Measurements from ENCODE around the gene LTO1. TPM values are rescaled to one million over a fixed set of nuclear protein-coding genes. Genes with fewer than 3 reads are reported as not detected.

LTO1 gene
- total RNA-seq, 1 experiment from 2014 or later, result 25.3 TPM

GRCh38 chr11:69677749-69678148, 2.6 kb upstream of the LTO1 start:
- H3K14ac ChIP-seq (ENCODE audit: insufficient read depth, low read length), result no peak overlapping the region
- H3K4me2 ChIP-seq (ENCODE audit: insufficient read depth, insufficient read length, low read length), result no peak overlapping the region
- H3K79me1 ChIP-seq (ENCODE audit: insufficient read depth, low read depth, low read length, poor library complexity, severe bottlenecking), result peaks cover 14% of the 10 kb centered on the region
- Mint-ChIP-seq H3K36me3 (ENCODE audit: insufficient read depth in 1 of 3, low read depth in 3 of 3) (peaks cover 2 to 6% (median 6%) of the 10 kb centered on the region in 3 experiments; a peak in 5 of 7 replicates), H3K9me3 (peaks cover 0 to 2% of the 10 kb centered on the region in 2 experiments; a peak in 3 of 5 replicates), H3K27ac (no peak overlapping the region), H3K27me3 (ENCODE audit: low read depth) (peaks cover 3% of the 10 kb centered on the region), H3K4me1 (peaks cover 6 to 10% of the 10 kb centered on the region in 2 experiments), H3K4me3 (no peak overlapping the region)
- H3K56ac ChIP-seq (ENCODE audit: insufficient read length, low read depth, low read length), result no peak overlapping the region
- no peak for TF ChIP-seq CTCF (conservative IDR thresholded peaks at IDR 0.05)
- H3K27ac ChIP-seq (ENCODE audit: insufficient read length, low read depth, low read length), result no peak overlapping the region
- H2BK20ac ChIP-seq (ENCODE audit: low read depth, low read length, poor library complexity, severe bottlenecking), result no peak overlapping the region
- no peak for DNase-seq
- H4K5ac ChIP-seq (ENCODE audit: insufficient read length, low read depth, low read length), result no peak overlapping the region
- no peak overlapping the region for H2BK15ac ChIP-seq (ENCODE audit: low read depth, low read length)
- H2BK120ac ChIP-seq (ENCODE audit: low read depth, low read length, poor library complexity, severe bottlenecking), result no peak overlapping the region
- no peaks in the 10 kb centered on the region for H3K27me3 ChIP-seq (ENCODE audit: insufficient read depth, low read length)
- H3K4ac ChIP-seq (ENCODE audit: low read depth, low read length), result no peak overlapping the region
- no peaks in the 10 kb centered on the region for H3K9me3 ChIP-seq (ENCODE audit: control insufficient read depth, low read depth, low read length)
- H3K4me1 ChIP-seq (ENCODE audit: insufficient read depth, low read length), result no peaks in the 10 kb centered on the region; the same call in 1 of the 2 replicates
- H3K18ac ChIP-seq (ENCODE audit: insufficient read length, low read depth, low read length), result no peak overlapping the region
- H4K91ac ChIP-seq (ENCODE audit: insufficient read length, low read depth, low read length), result no peak overlapping the region
- H3K23me2 ChIP-seq (ENCODE audit: insufficient read length, low read depth, low read length, poor library complexity, severe bottlenecking), result peaks cover 8% of the 10 kb centered on the region
- peaks cover 10% of the 10 kb centered on the region; the same call in 1 of the 2 replicates for H3K79me2 ChIP-seq (ENCODE audit: insufficient read depth, low read length)
- no peak overlapping the region for H2AFZ ChIP-seq (ENCODE audit: low read length)
- H3K9ac ChIP-seq (ENCODE audit: extremely low read depth, insufficient read length, low read length), result no peak overlapping the region
- no CpG with 5 or more reads among the region's 2 CpGs for WGBS (ENCODE audit: extremely low coverage, insufficient read length, low lambda C conversion rate)
- no peak overlapping the region for H3K23ac ChIP-seq (ENCODE audit: insufficient read length, low read depth, low read length)
- H2BK5ac ChIP-seq (ENCODE audit: insufficient read length, low read length), result no peak overlapping the region
- no peak overlapping the region for H2BK12ac ChIP-seq (ENCODE audit: insufficient read length, low read depth, low read length)
- H4K8ac ChIP-seq (replicated peaks; ENCODE audit: insufficient read length, low read depth, low read length), result no peak overlapping the region
- H2AK5ac ChIP-seq (ENCODE audit: insufficient read length, low read length), result no peak overlapping the region
- peaks cover 2% of the 10 kb centered on the region for H4K20me1 ChIP-seq (ENCODE audit: control insufficient read depth, insufficient read depth, insufficient read length)
- H3T11ph ChIP-seq (ENCODE audit: low read length), result no peak overlapping the region
